ENCODE data around the gene SYT7. TPM values are rescaled to one million over a fixed set of nuclear protein-coding genes. Genes with fewer than 3 reads are reported as not detected.

SYT7 gene
- total RNA-seq, 1 donor from 2014 or later = 12.7 TPM

- DNase-seq (ENCODE audit: low read depth) = no peak
- peak; percentile 88 for TF ChIP-seq CTCF (IDR thresholded peaks at IDR 0.05; ENCODE audit: insufficient read depth, low read length, poor library complexity, severe bottlenecking)
- Histone ChIP-seq H3K4me3 (ENCODE audit: low read depth, low read length) (no peak overlapping the region), H3K36me3 (ENCODE audit: control insufficient read depth, insufficient read depth, low read length) (no peaks in the 10 kb centered on the region), H3K27me3 (ENCODE audit: control insufficient read depth, insufficient read depth, low read length) (peaks cover 43% of the 10 kb centered on the region)
These were observed 103.1 kb downstream of the SYT7 start for GRCh38 chr11:61477727-61478148.

GRCh38 chr11:61477126-61477525 is 103.8 kb downstream of the SYT7 start:
- Histone ChIP-seq H3K36me3 (ENCODE audit: control insufficient read depth, insufficient read depth, low read length) (no peaks in the 10 kb centered on the region), H3K4me3 (ENCODE audit: low read depth, low read length) (no peak overlapping the region), H3K27me3 (ENCODE audit: control insufficient read depth, insufficient read depth, low read length) (peaks cover 37% of the 10 kb centered on the region)
- no peak for DNase-seq (ENCODE audit: low read depth)
- no peak for TF ChIP-seq CTCF (IDR thresholded peaks at IDR 0.05; ENCODE audit: insufficient read depth, low read length, poor library complexity, severe bottlenecking)

- Histone ChIP-seq H3K36me3 (ENCODE audit: control insufficient read depth, insufficient read depth, low read length) (no peaks in the 10 kb centered on the region), H3K27me3 (ENCODE audit: control insufficient read depth, insufficient read depth, low read length) (peaks cover 30% of the 10 kb centered on the region), H3K4me3 (ENCODE audit: low read depth, low read length) (no peak overlapping the region)
- no peak for DNase-seq (ENCODE audit: low read depth)
- no peak for TF ChIP-seq CTCF (IDR thresholded peaks at IDR 0.05; ENCODE audit: insufficient read depth, low read length, poor library complexity, severe bottlenecking)
These were observed 104.5 kb downstream of the SYT7 start for GRCh38 chr11:61476371-61476770.

- no peaks in the 10 kb centered on the region for H3K36me3 ChIP-seq (ENCODE audit: control insufficient read depth, insufficient read depth, low read length)
- no peak for TF ChIP-seq CTCF (IDR thresholded peaks at IDR 0.05; ENCODE audit: insufficient read depth, low read length, poor library complexity, severe bottlenecking)
- no peak overlapping the region for H3K4me3 ChIP-seq (ENCODE audit: low read depth, low read length)
- no peak for DNase-seq (ENCODE audit: low read depth)
- peaks cover 21% of the 10 kb centered on the region for H3K27me3 ChIP-seq (ENCODE audit: control insufficient read depth, insufficient read depth, low read length)
These were observed 105.4 kb downstream of the SYT7 start for GRCh38 chr11:61475433-61475832.

- no peak for TF ChIP-seq CTCF (IDR thresholded peaks at IDR 0.05; ENCODE audit: insufficient read depth, low read length, poor library complexity, severe bottlenecking)
- peaks cover 12% of the 10 kb centered on the region for H3K27me3 ChIP-seq (ENCODE audit: control insufficient read depth, insufficient read depth, low read length)
- H3K4me3 ChIP-seq (ENCODE audit: low read depth, low read length) = no peak overlapping the region
- no peak for DNase-seq (ENCODE audit: low read depth)
- H3K36me3 ChIP-seq (ENCODE audit: control insufficient read depth, insufficient read depth, low read length) = no peaks in the 10 kb centered on the region
These were observed 106.7 kb downstream of the SYT7 start for GRCh38 chr11:61474013-61474643.

All from kidney epithelial cell (primary cell).